Liver (tissue), 9 donors: ENCODE results near the gene CEP164. TPM values are rescaled to one million over a fixed set of nuclear protein-coding genes. Genes with fewer than 3 reads are reported as not detected.

ENCODE experiments used
- DNase-seq: peaks from one replicate; pipeline ENCODE4 v3.0.0-alpha.2; 2017; ENCODE audit warnings: low spot score
- H3K27ac ChIP-seq, 2 donors: one replicate each; pipeline ENCODE4 v1.7.0; 2013; ENCODE audit warnings: inconsistent platforms in 2 of 2, low read length in 2 of 2, control low read depth in 1 of 2, low read depth in 1 of 2, mild to moderate bottlenecking in 1 of 2
- H3K27me3 ChIP-seq, 4 donors: one replicate each; pipeline versions ENCODE4 v1.6.1 to v1.7.0; 2013; ENCODE audit warnings: low read length in 3 of 4, inconsistent platforms in 1 of 4, mild to moderate bottlenecking in 1 of 4, moderate library complexity in 1 of 4; ENCODE audit not compliant: control insufficient read depth in 4 of 4, insufficient read depth in 4 of 4
- H3K36me3 ChIP-seq, 4 donors: one replicate each; pipeline versions ENCODE4 v1.6.1 to v1.7.0; 2013; ENCODE audit warnings: low read length in 3 of 4, mild to moderate bottlenecking in 3 of 4, low read depth in 1 of 4, moderate library complexity in 1 of 4; ENCODE audit not compliant: control insufficient read depth in 4 of 4, insufficient read depth in 3 of 4
- H3K4me1 ChIP-seq, 4 donors: one replicate each; pipeline versions ENCODE4 v1.6.1 to v1.7.0; 2013; ENCODE audit warnings: low read length in 3 of 4, mild to moderate bottlenecking in 3 of 4, moderate library complexity in 1 of 4; ENCODE audit not compliant: control insufficient read depth in 4 of 4, insufficient read depth in 4 of 4
- H3K4me3 ChIP-seq, 3 donors: one replicate each; pipeline versions ENCODE4 v1.6.1 to v1.7.0; 2013; ENCODE audit warnings: low read length in 3 of 3, control low read depth in 1 of 3, low read depth in 1 of 3, mild to moderate bottlenecking in 1 of 3
- H3K9ac ChIP-seq, 2 donors: one replicate each; pipeline ENCODE4 v1.7.0; 2013; ENCODE audit warnings: low read length in 2 of 2, mild to moderate bottlenecking in 2 of 2, moderate library complexity in 2 of 2, control low read depth in 1 of 2, low read depth in 1 of 2
- H3K9me3 ChIP-seq, 4 donors: one replicate each; pipeline versions ENCODE4 v1.6.1 to v1.7.0; 2013; ENCODE audit warnings: low read length in 3 of 4; ENCODE audit not compliant: control insufficient read depth in 4 of 4
- CTCF ChIP-seq: fragments of 150-350 bp; IDR thresholded peaks from 2 replicates; pipeline ENCODE4 v1.5.1; 2017; ENCODE audit warnings: improper control_type of control experiment, low read depth, low read length; ENCODE audit not compliant: missing input control
- EGR1 ChIP-seq, 2 donors: IDR thresholded peaks; 2 replicates each; pipeline ENCODE4 v1.6.1; 2016 to 2018; ENCODE audit warnings: antibody characterized with exemption in 2 of 2, low read depth in 2 of 2
- FOXA1 ChIP-seq: IDR thresholded peaks from 2 replicates; pipeline ENCODE4 v1.6.1; 2016; ENCODE audit warnings: antibody characterized with exemption
- FOXA2 ChIP-seq: IDR thresholded peaks from 2 replicates; pipeline ENCODE4 v1.6.1; 2016; ENCODE audit warnings: antibody characterized with exemption
- HNF4A ChIP-seq, 2 donors: conservative IDR thresholded peaks; 2 replicates each; pipeline ENCODE4 v1.6.1; 2016; ENCODE audit warnings: antibody characterized with exemption in 2 of 2, mild to moderate bottlenecking in 2 of 2
- HNF4G ChIP-seq: IDR thresholded peaks from 2 replicates; pipeline ENCODE4 v1.6.1; 2016; ENCODE audit warnings: antibody characterized with exemption
- JUND ChIP-seq, 2 donors: IDR thresholded peaks; 2 replicates each; pipeline ENCODE4 v1.6.1; 2016; ENCODE audit warnings: antibody characterized with exemption in 2 of 2
- MAX ChIP-seq: IDR thresholded peaks from 2 replicates; pipeline ENCODE4 v1.6.1; 2016; ENCODE audit warnings: antibody characterized with exemption
- RXRA ChIP-seq, 2 donors: IDR thresholded peaks; 2 replicates each; pipeline ENCODE4 v1.6.1; 2017 to 2018; ENCODE audit warnings: antibody characterized with exemption in 2 of 2, mild to moderate bottlenecking in 1 of 2
- SP1 ChIP-seq: IDR thresholded peaks from 2 replicates; pipeline ENCODE4 v1.6.1; 2018; ENCODE audit warnings: antibody characterized with exemption, mild to moderate bottlenecking
- TAF1 ChIP-seq: conservative IDR thresholded peaks from 2 replicates; pipeline ENCODE4 v1.6.1; 2016; ENCODE audit warnings: antibody characterized with exemption, mild to moderate bottlenecking
- ZBTB33 ChIP-seq: IDR thresholded peaks from 2 replicates; pipeline ENCODE4 v1.6.1; 2016; ENCODE audit warnings: antibody characterized with exemption
- WGBS: extraction: QIAGEN DNeasy Blood & Tissue Kit; methylation state at CpG from one replicate; pipeline ENCODE4 v1.1.7; 2013; 5-methylcytosine and 5-hydroxymethylcytosine counted together
- polyA plus RNA-seq, 2 donors: library from polyadenylated mRNA; stranded (reverse) in 1 of 2; unstranded in 1 of 2; fragments of 200-250 nt in 1 of 2; fragments of >200 nt in 1 of 2; fragmentation: Nextera tagmentation in 1 of 2; extraction: Ambion mirVana in 1 of 2; gene quantifications; one replicate each; pipeline versions ENCODE4 v1.2.1 to v1.2.3, GENCODE V29; 2013 to 2015
- total RNA-seq, 2 donors: library from RNA; depleted of rRNA; stranded (reverse); fragments of >200 nt; gene quantifications; one replicate each; pipeline ENCODE4 v1.2.3, GENCODE V29; 2014
- TF ChIP-seq, protein P1 (sequence below): IDR thresholded peaks from 2 replicates; pipeline ENCODE4 v1.6.1; 2016; ENCODE audit warnings: antibody characterized with exemption, mild to moderate bottlenecking
- TF ChIP-seq, protein P2 (sequence below): IDR thresholded peaks from 2 replicates; pipeline ENCODE4 v1.6.1; 2016; ENCODE audit warnings: antibody characterized with exemption
- donor health status: healthy.
- donor health status: healthy.
- donor health status: healthy.
- donor health status: healthy.
- donor health status: healthy.

Gene CEP164
- total and polyA plus RNA-seq, 4 donors, result 4.1 to 12.3 (median 5.9) TPM

GRCh38 chr11:117412176-117412575 lies 84.5 kb downstream of the CEP164 start (continued):
- TF ChIP-seq FOXA2, result no peak
- TF ChIP-seq MAX, result no peak

DNA sequence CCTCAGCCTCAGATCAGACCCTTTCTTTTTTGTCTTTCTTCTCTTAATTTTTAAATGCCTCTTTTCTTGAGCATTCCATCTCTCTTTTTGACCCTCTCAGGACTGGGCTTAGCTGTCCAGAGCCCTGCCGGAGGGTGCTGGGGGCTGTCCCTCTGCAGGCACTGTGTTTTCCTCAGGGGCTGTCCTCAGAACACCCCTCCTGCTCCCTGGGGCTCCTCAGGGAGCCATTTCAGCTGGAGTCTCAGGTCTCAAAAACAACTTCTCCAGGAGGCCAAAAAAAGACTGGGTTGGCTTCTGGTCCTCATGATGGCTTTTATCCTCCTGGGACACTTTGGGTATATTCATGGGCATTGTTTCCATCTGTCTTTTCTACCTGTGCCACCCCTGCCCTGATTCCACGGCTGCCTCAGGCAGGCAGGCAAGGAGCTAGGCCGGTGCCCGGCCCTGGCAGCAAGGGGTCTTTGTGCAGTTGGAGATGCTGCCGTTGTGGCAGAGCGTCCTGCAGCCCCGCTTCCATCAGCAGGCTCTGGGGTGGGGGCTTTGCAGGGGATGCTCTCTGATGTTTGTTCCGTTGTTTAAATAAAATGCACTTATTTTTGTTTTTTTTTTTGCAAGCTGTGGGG lies 85.1 kb downstream of the CEP164 start:
- Histone ChIP-seq H3K9me3 (no peaks in the 10 kb centered on the region), H3K4me1 (no peaks in the 10 kb centered on the region), H3K9ac (no peak overlapping the region), H3K4me3 (no peak overlapping the region), H3K36me3 (peaks cover 0 to 25% (median 9%) of the 10 kb centered on the region in 4 donors), H3K27ac (no peak overlapping the region), H3K27me3 (no peaks in the 10 kb centered on the region)
- WGBS, result 89% methylated on average over 8 of the region's 8 CpGs
- no peak for DNase-seq
- no peak for TF ChIP-seq MAX

- H3K36me3 ChIP-seq, result peaks cover 0 to 17% (median 6%) of the 10 kb centered on the region in 4 donors
- H3K9me3 ChIP-seq, result no peaks in the 10 kb centered on the region
- H3K4me3 ChIP-seq, result no peak overlapping the region
- H3K27me3 ChIP-seq, result no peaks in the 10 kb centered on the region
- DNase-seq, result no peak
- TF ChIP-seq RXRA (IDR thresholded peaks at IDR 0.05) (no peak), ZBTB33 (no peak), HNF4A (conservative IDR thresholded peaks at IDR 0.05) (no peak), FOXA2 (no peak), EGR1 (IDR thresholded peaks at IDR 0.05; ENCODE audit: low read depth in 2 of 2) (no peak), JUND (IDR thresholded peaks at IDR 0.05) (no peak), SP1 (no peak), MAX (no peak), FOXA1 (no peak), TAF1 (no peak), HNF4G (no peak), CTCF (no peak)
- TF ChIP-seq, protein P1, sequence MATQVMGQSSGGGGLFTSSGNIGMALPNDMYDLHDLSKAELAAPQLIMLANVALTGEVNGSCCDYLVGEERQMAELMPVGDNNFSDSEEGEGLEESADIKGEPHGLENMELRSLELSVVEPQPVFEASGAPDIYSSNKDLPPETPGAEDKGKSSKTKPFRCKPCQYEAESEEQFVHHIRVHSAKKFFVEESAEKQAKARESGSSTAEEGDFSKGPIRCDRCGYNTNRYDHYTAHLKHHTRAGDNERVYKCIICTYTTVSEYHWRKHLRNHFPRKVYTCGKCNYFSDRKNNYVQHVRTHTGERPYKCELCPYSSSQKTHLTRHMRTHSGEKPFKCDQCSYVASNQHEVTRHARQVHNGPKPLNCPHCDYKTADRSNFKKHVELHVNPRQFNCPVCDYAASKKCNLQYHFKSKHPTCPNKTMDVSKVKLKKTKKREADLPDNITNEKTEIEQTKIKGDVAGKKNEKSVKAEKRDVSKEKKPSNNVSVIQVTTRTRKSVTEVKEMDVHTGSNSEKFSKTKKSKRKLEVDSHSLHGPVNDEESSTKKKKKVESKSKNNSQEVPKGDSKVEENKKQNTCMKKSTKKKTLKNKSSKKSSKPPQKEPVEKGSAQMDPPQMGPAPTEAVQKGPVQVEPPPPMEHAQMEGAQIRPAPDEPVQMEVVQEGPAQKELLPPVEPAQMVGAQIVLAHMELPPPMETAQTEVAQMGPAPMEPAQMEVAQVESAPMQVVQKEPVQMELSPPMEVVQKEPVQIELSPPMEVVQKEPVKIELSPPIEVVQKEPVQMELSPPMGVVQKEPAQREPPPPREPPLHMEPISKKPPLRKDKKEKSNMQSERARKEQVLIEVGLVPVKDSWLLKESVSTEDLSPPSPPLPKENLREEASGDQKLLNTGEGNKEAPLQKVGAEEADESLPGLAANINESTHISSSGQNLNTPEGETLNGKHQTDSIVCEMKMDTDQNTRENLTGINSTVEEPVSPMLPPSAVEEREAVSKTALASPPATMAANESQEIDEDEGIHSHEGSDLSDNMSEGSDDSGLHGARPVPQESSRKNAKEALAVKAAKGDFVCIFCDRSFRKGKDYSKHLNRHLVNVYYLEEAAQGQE, result no peak
- TF ChIP-seq, protein P2, sequence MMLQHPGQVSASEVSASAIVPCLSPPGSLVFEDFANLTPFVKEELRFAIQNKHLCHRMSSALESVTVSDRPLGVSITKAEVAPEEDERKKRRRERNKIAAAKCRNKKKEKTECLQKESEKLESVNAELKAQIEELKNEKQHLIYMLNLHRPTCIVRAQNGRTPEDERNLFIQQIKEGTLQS, result no peak
- H3K4me1 ChIP-seq, result no peaks in the 10 kb centered on the region
- no peak overlapping the region for H3K9ac ChIP-seq
- H3K27ac ChIP-seq, result no peak overlapping the region
- WGBS, result 96% methylated on average over 7 of the region's 7 CpGs
These were observed 86.0 kb downstream of the CEP164 start for GRCh38 chr11:117413616-117414015.
